Activated naive CD8-positive, alpha-beta T cell treated with anti-CD3 and anti-CD28 coated beads, Interleukin-2, amount 10 ng/mL, durations not matched to agents 7 days and 5 days (primary cell): ENCODE measurements around the gene OVCA2. TPM values are rescaled to one million over a fixed set of nuclear protein-coding genes. Genes with fewer than 3 reads are reported as not detected.

Experiments used
- ATAC-seq: fragments of 150-1000 bp; cut with Tn5 transposase; one replicate; pipeline ENCODE4 v1.10.0; 2021; ENCODE audit warnings: low read depth, moderate library complexity
- POLR2A ChIA-PET: fragments of 350-600 bp; sonication (Branson Sonifier 250); formaldehyde crosslinking; loops from one replicate; lab custom pipeline; 2021; ENCODE audit warnings: antibody characterized with exemption; lab: Charles Lee
- DNase-seq: peaks from one replicate; pipeline ENCODE4 v3.0.0; 2021
- H3K27ac Mint-ChIP-seq: one replicate; pipeline ENCODE4 v1.8.0; 2022; ENCODE audit warnings: mild to moderate bottlenecking, mixed read lengths
- H3K27me3 Mint-ChIP-seq: one replicate; pipeline ENCODE4 v1.8.0; 2022; ENCODE audit warnings: mild to moderate bottlenecking, moderate library complexity, mixed read lengths
- H3K36me3 Mint-ChIP-seq: one replicate; pipeline ENCODE4 v1.8.0; 2021; ENCODE audit warnings: mild to moderate bottlenecking, mixed read lengths
- H3K4me1 Mint-ChIP-seq: one replicate; pipeline ENCODE4 v1.8.0; 2021; ENCODE audit warnings: mixed read lengths
- H3K4me3 Mint-ChIP-seq: one replicate; pipeline ENCODE4 v1.8.0; 2022; ENCODE audit warnings: mild to moderate bottlenecking, moderate library complexity, mixed read lengths
- H3K9me3 Mint-ChIP-seq: one replicate; pipeline ENCODE4 v1.8.0; 2021; ENCODE audit warnings: mixed read lengths
- total RNA-seq, 2 experiments: library from RNA; stranded (reverse); gene quantifications; one replicate each; pipeline ENCODE4 v1.2.3, GENCODE V29; 2021

Gene OVCA2
- total RNA-seq, 2 experiments from 2014 or later: 32.0 to 35.5 TPM

DNA sequence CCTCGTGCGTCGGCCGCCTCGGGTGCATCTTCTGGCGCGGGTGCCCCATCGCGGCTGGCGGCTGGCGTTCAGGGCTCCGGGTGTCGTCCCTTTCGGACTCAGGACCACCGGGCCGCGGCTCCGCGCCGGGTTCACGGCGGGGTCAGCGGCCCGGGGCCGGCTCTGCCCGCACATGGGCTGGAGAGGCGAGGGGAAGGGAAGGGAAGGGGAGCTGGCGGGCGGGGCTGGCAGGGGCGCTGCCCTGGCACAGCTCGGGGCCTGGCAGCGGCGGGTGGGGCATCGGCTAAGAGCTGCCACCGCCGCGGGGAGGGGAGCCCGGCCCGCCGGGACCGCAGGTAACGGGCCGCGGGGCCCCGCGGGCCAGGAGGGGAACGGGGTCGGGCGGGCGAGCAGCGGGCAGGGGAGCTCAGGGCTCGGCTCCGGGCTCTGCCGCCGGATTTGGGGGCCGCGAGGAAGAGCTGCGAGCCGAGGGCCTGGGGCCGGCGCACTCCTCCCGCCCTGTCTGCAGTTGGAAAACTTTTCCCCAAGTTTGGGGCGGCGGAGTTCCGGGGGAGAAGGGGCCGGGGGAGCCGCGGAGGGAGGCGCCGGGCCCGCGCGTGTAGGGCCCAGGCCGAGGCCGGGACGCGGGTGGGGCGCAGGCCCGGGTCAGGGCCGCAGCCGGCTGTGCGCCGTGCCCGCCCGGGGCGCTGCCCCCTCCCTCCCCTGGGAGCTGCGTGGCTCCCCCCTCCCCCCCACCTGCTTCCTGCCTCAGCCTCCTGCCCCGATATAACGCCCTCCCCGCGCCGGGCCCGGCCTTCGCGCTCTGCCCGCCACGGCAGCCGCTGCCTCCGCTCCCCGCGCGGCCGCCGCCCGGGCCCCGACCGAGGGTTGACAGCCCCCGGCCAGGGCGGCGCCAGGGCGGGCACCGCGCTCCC is 13.7 kb downstream of the OVCA2 start:
- Mint-ChIP-seq H3K9me3 (no peaks in the 10 kb centered on the region), H3K27me3 (peaks cover 14% of the 10 kb centered on the region), H3K36me3 (peaks cover 12% of the 10 kb centered on the region), H3K4me3 (peak overlapping the region; percentile 83), H3K4me1 (peaks cover 25% of the 10 kb centered on the region), H3K27ac (peak overlapping the region; percentile 79)
- POLR2A ChIA-PET: interaction anchor here (1.0 to 7.6 kb wide), 24 partner anchors 9 to 338 kb away, joined by 3 to 95 read pairs (median 8); partner anchors contain the start of genes SGSM2 and TSR1
- peak; percentile 79 for DNase-seq
- peak; percentile 4 for ATAC-seq

GRCh38 chr17:2056206-2057174 is 14.7 kb downstream of the OVCA2 start:
- peak; percentile 78 for DNase-seq
- H3K4me1 Mint-ChIP-seq: peaks cover 28% of the 10 kb centered on the region
- POLR2A ChIA-PET: interaction anchor here (1.0 to 7.6 kb wide), 20 partner anchors 8 to 339 kb away, joined by 3 to 95 read pairs (median 9); partner anchors contain the start of genes SGSM2 and TSR1

DNA sequence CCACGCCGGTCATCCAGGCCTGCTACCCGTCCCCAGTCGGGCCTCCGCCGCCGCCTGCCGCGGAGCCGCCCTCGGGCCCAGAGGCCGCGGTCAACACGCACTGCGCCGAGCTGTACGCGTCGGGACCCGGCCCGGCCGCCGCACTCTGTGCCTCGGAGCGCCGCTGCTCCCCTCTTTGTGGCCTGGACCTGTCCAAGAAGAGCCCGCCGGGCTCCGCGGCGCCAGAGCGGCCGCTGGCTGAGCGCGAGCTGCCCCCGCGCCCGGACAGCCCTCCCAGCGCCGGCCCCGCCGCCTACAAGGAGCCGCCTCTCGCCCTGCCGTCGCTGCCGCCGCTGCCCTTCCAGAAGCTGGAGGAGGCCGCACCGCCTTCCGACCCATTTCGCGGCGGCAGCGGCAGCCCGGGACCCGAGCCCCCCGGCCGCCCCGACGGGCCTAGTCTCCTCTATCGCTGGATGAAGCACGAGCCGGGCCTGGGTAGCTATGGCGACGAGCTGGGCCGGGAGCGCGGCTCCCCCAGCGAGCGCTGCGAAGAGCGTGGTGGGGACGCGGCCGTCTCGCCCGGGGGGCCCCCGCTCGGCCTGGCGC is 15.4 kb downstream of the OVCA2 start:
- Mint-ChIP-seq H3K27ac (no peak overlapping the region), H3K4me1 (peaks cover 26% of the 10 kb centered on the region)

More at GRCh38 chr17:2056206-2057174, 14.7 kb downstream of the OVCA2 start:
- no peaks in the 10 kb centered on the region for H3K9me3 Mint-ChIP-seq
- H3K27me3 Mint-ChIP-seq: peaks cover 11% of the 10 kb centered on the region
- H3K27ac Mint-ChIP-seq: peak overlapping the region; percentile 79
- peak overlapping the region; percentile 83 for H3K4me3 Mint-ChIP-seq
- ATAC-seq: peak; percentile 2
- peaks cover 15% of the 10 kb centered on the region for H3K36me3 Mint-ChIP-seq

DNA sequence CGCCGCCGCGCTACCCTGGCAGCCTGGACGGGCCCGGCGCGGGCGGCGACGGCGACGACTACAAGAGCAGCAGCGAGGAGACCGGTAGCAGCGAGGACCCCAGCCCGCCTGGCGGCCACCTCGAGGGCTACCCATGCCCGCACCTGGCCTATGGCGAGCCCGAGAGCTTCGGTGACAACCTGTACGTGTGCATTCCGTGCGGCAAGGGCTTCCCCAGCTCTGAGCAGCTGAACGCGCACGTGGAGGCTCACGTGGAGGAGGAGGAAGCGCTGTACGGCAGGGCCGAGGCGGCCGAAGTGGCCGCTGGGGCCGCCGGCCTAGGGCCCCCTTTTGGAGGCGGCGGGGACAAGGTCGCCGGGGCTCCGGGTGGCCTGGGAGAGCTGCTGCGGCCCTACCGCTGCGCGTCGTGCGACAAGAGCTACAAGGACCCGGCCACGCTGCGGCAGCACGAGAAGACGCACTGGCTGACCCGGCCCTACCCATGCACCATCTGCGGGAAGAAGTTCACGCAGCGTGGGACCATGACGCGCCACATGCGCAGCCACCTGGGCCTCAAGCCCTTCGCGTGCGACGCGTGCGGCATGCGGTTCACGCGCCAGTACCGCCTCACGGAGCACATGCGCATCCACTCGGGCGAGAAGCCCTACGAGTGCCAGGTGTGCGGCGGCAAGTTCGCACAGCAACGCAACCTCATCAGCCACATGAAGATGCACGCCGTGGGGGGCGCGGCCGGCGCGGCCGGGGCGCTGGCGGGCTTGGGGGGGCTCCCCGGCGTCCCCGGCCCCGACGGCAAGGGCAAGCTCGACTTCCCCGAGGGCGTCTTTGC is 16.2 kb downstream of the OVCA2 start:
- Mint-ChIP-seq H3K4me1 (peaks cover 29% of the 10 kb centered on the region), H3K36me3 (peaks cover 17% of the 10 kb centered on the region), H3K27me3 (peaks cover 3% of the 10 kb centered on the region), H3K9me3 (no peaks in the 10 kb centered on the region), H3K27ac (peak overlapping the region; percentile 75), H3K4me3 (peak overlapping the region; percentile 77)
- DNase-seq: peak; percentile 68
- no peak for ATAC-seq
- POLR2A ChIA-PET: interaction anchor here (0.7 to 7.6 kb wide), 15 partner anchors 7 to 343 kb away, joined by 3 to 95 read pairs (median 4); partner anchors contain the start of genes MNT, SMG6 and SRR

More for the DNA sequence above, 15.4 kb downstream of the OVCA2 start:
- Mint-ChIP-seq H3K4me3 (peak overlapping the region; percentile 42), H3K36me3 (peaks cover 17% of the 10 kb centered on the region), H3K9me3 (no peaks in the 10 kb centered on the region), H3K27me3 (peaks cover 4% of the 10 kb centered on the region)
- ATAC-seq: no peak
- no peak for DNase-seq
- POLR2A ChIA-PET: interaction anchor here (0.7 to 7.6 kb wide), 16 partner anchors 8 to 335 kb away, joined by 3 to 95 read pairs (median 6); partner anchors contain the start of genes SGSM2, SMG6, SRR and TSR1

DNA sequence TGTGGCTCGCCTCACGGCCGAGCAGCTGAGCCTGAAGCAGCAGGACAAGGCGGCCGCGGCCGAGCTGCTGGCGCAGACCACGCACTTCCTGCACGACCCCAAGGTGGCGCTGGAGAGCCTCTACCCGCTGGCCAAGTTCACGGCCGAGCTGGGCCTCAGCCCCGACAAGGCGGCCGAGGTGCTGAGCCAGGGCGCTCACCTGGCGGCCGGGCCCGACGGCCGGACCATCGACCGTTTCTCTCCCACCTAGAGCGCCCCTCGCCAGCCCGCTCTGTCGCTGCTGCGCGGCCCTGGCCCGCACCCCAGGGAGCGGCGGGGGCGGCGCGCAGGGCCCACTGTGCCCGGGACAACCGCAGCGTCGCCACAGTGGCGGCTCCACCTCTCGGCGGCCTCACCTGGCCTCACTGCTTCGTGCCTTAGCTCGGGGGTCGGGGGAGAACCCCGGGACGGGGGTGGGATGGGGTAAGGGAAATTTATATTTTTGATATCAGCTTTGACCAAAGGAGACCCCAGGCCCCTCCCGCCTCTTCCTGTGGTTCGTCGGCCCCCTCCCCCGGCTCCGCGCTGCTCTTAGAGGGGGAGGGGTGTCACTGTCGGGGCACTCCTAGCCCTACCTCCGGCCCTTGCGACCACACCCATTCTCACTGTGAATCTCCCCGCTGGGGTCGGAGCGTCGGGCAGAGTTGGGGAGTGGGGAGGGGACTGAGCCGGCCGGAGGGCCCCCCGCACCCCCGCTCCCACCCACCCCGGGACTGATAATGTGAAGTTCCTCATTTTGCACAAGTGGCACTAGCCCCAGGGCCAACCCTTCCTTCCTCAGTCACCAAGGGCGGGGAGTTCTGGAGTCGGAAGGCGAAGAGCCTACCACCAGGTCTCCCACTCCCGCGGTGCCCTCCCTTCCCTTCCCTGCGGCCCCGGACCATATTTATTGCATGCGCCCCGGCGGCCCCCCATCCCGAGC is 17.0 kb downstream of the OVCA2 start:
- POLR2A ChIA-PET: interaction anchor here (0.7 to 7.6 kb wide), 12 partner anchors 10 to 342 kb away, joined by 3 to 95 read pairs (median 4); partner anchors contain the start of genes MNT, SMG6 and SRR
- Mint-ChIP-seq H3K9me3 (no peaks in the 10 kb centered on the region), H3K36me3 (peaks cover 17% of the 10 kb centered on the region), H3K27ac (peak overlapping the region; percentile 81), H3K4me1 (peaks cover 29% of the 10 kb centered on the region), H3K27me3 (no peaks in the 10 kb centered on the region), H3K4me3 (peak overlapping the region; percentile 83)
- DNase-seq: peak; percentile 88
- peak; percentile 9 for ATAC-seq

DNA sequence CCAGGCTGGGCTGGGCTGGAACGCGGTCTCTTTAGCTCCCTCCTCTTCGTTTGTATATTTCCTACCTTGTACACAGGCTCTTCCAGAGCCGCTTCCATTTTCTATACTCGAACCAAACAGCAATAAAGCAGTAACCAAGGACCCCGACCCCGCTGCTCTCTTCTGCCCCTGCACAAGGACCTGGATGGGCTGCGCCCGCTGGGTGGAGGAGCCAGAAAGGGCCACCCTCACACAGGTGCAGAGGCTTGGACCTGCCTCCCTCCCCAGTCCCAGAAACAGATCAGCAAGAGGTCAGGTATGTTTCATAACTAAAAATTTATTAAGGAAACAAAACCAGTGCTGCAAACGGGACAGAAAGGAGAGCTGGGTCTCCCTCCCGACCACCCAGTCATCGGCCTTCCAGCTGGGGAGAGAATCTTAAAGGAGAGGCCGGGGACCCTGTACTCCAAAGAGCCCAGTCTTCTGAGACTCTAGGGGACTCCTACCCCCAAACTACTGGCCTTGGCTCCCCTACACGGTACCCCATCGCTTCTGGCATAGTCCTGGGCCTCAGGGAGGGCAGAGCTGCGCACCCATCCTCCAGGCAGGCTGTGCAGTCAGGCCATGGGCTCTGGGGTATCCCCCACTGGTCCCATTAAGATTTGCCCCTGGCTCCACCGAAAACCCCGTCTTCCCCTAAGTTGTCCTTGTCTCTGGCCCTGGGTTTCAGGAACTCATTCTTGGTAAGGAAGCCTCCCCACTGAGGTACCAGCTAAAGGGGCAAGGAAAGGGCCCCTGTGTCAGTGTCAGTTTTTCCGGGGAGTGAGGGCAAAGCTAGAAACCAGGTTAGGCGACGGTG is 17.9 kb downstream of the OVCA2 start:
- peaks cover 17% of the 10 kb centered on the region for H3K36me3 Mint-ChIP-seq
- peak overlapping the region; percentile 81 for H3K27ac Mint-ChIP-seq
- POLR2A ChIA-PET: interaction anchor here (1.2 to 7.6 kb wide), 3 partner anchors 171 to 206 kb away, joined by 3 to 95 read pairs (median 86); no protein-coding TSS in a partner anchor

GRCh38 chr17:2060385-2060658 is 18.5 kb downstream of the OVCA2 start:
- peak overlapping the region; percentile 83 for H3K4me3 Mint-ChIP-seq
- POLR2A ChIA-PET: interaction anchor here (7.0 to 7.6 kb wide), 2 partner anchors 185 to 205 kb away, joined by 86 to 95 read pairs; no protein-coding TSS in a partner anchor
- no peaks in the 10 kb centered on the region for H3K27me3 Mint-ChIP-seq
- H3K4me1 Mint-ChIP-seq: peaks cover 33% of the 10 kb centered on the region
- H3K9me3 Mint-ChIP-seq: no peaks in the 10 kb centered on the region
- H3K27ac Mint-ChIP-seq: peak overlapping the region; percentile 74
- H3K36me3 Mint-ChIP-seq: peaks cover 19% of the 10 kb centered on the region
- no peak for ATAC-seq
- DNase-seq: no peak

More for the DNA sequence above, 17.9 kb downstream of the OVCA2 start:
- ATAC-seq (no peak), DNase-seq (no peak)
- Mint-ChIP-seq H3K9me3 (no peaks in the 10 kb centered on the region), H3K27me3 (no peaks in the 10 kb centered on the region), H3K4me3 (peak overlapping the region; percentile 83), H3K4me1 (peaks cover 32% of the 10 kb centered on the region)

DNA sequence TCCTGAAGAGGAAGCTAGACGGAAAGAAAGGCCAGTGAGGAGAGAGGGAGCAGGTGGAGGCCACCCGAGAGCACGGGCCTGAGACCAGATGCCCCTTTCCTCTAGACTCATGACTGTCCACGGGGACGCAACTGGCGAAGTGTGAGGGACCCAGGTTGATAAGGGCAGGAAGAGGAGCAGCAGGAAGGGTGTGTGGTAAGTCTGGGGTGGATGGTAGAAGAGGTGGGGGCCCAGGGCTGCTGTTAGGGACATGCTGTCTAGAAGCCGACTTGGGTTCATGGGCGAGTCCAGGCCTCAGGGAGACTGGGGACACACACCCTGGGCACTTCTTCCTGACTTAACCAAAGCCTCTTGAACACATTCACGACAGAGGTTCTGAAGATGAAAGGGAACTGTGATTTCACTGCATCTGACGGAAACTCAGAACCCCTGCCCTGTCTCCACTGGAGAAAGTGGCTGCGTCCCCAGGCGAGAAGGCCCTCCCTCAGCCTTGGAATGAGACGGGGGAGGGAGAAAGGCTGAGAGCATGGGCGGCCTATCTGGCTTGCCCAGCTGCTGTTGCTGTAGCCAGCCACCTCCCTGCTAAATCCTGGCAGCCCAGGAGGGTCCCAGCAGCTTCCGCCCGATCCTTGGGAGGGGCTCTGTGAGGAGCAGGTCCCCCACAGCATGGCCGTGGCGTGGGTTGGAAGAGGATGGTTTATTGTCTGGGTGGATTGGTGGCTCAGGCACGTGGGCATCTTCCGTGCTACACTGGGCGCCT is 19.0 kb downstream of the OVCA2 start:
- H3K4me3 Mint-ChIP-seq: peak overlapping the region; percentile 83
- peaks cover 35% of the 10 kb centered on the region for H3K4me1 Mint-ChIP-seq
- no peaks in the 10 kb centered on the region for H3K9me3 Mint-ChIP-seq
- H3K27ac Mint-ChIP-seq: peak overlapping the region; percentile 74
- no peaks in the 10 kb centered on the region for H3K27me3 Mint-ChIP-seq
- H3K36me3 Mint-ChIP-seq: peaks cover 21% of the 10 kb centered on the region
- no peak for DNase-seq
- POLR2A ChIA-PET: interaction anchor here (7.0 kb wide), 1 partner anchor 184 kb away, joined by 95 read pairs; no protein-coding TSS in a partner anchor
- ATAC-seq: no peak

DNA sequence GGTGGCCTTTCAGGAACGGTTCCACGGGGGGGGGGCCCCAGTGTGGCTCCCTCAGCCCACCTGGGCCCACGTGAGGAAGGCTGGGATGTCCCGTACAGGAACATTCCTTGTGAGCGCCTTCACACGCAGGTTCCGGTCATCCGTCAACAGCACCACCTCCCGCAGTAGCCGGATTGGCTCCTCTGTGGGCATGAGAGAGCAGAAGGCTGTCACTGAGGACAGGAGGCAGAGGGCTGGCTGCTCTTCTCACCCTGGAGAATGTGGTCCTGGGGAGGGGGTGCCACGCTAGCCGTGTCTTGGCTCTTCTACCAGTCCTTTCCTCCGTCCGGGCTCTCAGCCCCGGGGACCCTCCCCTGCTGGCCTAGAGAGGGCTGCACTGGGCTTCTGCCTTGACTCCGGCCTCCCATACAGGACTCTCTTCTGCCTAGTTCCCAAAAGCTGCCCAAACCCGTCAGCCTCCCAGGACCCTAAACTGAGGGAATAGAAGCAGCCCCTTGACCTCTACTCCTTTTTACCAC is 19.7 kb downstream of the OVCA2 start:
- POLR2A ChIA-PET: no interaction called here
- peaks cover 39% of the 10 kb centered on the region for H3K4me1 Mint-ChIP-seq

More for the DNA sequence above, 19.7 kb downstream of the OVCA2 start:
- Mint-ChIP-seq H3K27ac (peak overlapping the region; percentile 78), H3K9me3 (no peaks in the 10 kb centered on the region), H3K4me3 (no peak overlapping the region), H3K27me3 (no peaks in the 10 kb centered on the region), H3K36me3 (peaks cover 24% of the 10 kb centered on the region)
- no peak for ATAC-seq
- no peak for DNase-seq
